LNCaP clone FGC (cell line): ENCODE measurements around the gene GRM4.

Source experiments
- DNase-seq: peaks from one replicate; pipeline ENCODE4 v3.0.0-alpha.2; 2011; ENCODE audit warnings: low read depth
- H3K4me3 ChIP-seq: 2 replicates; pipeline ENCODE4 v1.5.1; 2011; ENCODE audit warnings: mild to moderate bottlenecking, low read depth, low read length, control low read depth
- TF ChIP-seq, protein P1 (sequence below): IDR thresholded peaks from 2 replicates; pipeline ENCODE4 v1.5.1; 2012; ENCODE audit warnings: mild to moderate bottlenecking; ENCODE audit not compliant: control insufficient read depth, insufficient read depth; ENCODE audit errors: extremely low read depth

Gene GRM4

GRCh38 chr6:34114695-34115402 is 31.0 kb downstream of the GRM4 start:
- no peak for DNase-seq
- TF ChIP-seq, protein P1, sequence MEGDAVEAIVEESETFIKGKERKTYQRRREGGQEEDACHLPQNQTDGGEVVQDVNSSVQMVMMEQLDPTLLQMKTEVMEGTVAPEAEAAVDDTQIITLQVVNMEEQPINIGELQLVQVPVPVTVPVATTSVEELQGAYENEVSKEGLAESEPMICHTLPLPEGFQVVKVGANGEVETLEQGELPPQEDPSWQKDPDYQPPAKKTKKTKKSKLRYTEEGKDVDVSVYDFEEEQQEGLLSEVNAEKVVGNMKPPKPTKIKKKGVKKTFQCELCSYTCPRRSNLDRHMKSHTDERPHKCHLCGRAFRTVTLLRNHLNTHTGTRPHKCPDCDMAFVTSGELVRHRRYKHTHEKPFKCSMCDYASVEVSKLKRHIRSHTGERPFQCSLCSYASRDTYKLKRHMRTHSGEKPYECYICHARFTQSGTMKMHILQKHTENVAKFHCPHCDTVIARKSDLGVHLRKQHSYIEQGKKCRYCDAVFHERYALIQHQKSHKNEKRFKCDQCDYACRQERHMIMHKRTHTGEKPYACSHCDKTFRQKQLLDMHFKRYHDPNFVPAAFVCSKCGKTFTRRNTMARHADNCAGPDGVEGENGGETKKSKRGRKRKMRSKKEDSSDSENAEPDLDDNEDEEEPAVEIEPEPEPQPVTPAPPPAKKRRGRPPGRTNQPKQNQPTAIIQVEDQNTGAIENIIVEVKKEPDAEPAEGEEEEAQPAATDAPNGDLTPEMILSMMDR = no peak
- no peak overlapping the region for H3K4me3 ChIP-seq

GRCh38 chr6:34113532-34113931 is 32.4 kb downstream of the GRM4 start:
- TF ChIP-seq, protein P1 = no peak
- no peak for DNase-seq
- H3K4me3 ChIP-seq = no peak overlapping the region

DNA sequence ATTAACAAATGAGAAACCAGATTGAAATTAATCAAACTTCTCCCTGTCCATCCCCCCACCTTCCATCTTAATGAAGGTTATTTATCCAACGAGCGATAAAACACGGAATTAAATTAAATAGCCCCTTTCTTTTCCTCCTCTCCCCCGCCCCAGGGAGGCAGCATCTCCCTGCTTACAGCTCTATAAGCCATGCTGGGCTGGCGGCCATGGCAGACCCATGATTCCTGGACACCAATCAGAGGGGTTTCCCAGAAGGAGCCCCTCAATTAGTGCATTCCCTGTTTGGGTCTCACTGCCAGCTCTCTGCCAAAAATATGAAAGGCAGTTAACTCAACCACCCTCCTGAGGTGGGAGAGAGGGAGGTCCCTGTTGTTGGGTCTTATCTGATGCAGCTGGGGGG is 33.8 kb downstream of the GRM4 start:
- TF ChIP-seq, protein P1 = no peak
- DNase-seq = no peak
- H3K4me3 ChIP-seq = no peak overlapping the region

DNA sequence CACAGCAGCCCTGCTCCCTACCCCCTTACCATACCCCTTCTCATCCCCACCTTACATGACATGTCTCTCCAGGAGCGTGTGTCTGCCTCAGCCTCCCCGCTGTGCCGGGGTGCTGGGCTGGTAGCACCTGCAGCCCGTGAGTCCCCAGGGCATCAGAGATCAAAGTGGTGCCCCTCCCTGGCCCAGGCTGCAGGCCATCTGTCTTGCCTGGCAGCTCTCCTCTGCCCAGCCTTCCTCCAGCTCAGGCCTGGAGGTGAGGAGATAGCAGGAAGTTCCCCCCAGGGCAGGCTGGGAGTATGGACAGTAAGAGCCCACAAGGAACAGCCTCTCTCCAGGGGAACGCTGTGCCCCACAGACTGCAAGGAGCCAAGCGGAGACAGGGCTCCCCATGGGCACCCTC is 35.3 kb downstream of the GRM4 start:
- DNase-seq = no peak
- TF ChIP-seq, protein P1 = no peak
- H3K4me3 ChIP-seq = no peak overlapping the region

DNA sequence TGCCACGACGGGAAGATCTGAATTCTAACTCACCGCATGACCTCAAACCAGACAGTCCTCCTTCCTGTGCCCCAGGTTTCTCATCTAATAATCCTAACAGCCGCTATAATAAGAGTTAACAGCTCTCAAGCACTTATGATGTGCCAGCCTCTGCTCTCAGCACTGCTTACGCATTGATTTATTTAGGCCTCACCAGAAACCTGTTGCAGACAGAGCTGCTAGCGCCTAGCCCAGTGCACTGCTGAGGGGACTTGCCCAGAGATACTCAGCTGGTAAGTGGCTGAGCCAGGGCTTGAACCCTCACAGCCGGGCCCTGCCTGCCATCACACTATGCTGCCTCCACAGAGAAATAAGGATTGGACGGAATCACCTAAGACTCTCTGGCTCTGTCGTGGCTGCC is 37.7 kb downstream of the GRM4 start:
- TF ChIP-seq, protein P1 = no peak
- no peak for DNase-seq
- no peak overlapping the region for H3K4me3 ChIP-seq

GRCh38 chr6:34106900-34107299 is 39.0 kb downstream of the GRM4 start:
- TF ChIP-seq, protein P1 = no peak
- H3K4me3 ChIP-seq = no peak overlapping the region
- DNase-seq = no peak

DNA sequence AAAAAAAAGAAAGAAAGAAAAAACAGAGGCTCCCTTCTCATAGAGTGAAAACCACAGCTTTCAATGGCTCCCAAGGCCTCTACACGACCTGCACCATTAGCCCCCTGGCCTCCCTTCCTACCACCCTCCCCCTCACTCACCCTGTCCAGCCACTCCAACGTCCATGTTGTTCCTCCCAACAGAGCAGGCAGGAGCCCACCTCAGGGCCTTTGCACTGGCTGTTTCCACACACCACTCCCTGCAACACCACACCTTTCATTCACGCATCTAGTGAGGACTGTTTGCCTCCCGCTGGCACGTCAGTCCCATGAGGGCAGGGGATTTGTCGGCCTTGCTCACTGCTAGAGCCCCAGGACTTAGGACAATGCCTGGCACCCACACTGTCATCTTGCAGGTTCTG is 39.5 kb downstream of the GRM4 start:
- H3K4me3 ChIP-seq = no peak overlapping the region
- no peak for DNase-seq
- TF ChIP-seq, protein P1 = no peak
